Testis (tissue), 2 donors: Measurements from ENCODE around the gene RNF151.

Experiments
- CTCF ChIP-seq, 3 experiments: fragments of 450-650 bp in 2 of 3; fragments of 200-600 bp in 1 of 3; sonication (generic) in 1 of 3; IDR thresholded peaks; one replicate each; pipeline ENCODE4 v1.5.1; 2016 to 2019; ENCODE audit warnings: antibody characterized with exemption in 3 of 3, mild to moderate bottlenecking in 2 of 3, moderate library complexity in 1 of 3
- POLR2A ChIP-seq: fragments of 450-650 bp; IDR thresholded peaks from one replicate; pipeline ENCODE4 v1.6.1; 2017; ENCODE audit warnings: antibody characterized with exemption, mild to moderate bottlenecking, moderate library complexity

- no peak for TF ChIP-seq CTCF (IDR thresholded peaks at IDR 0.05)
- TF ChIP-seq POLR2A = no peak
Measured at GRCh38 chr16:2008009-2008526, 41.4 kb downstream of the RNF151 start.
